IPS-NIHi7 (cell line): ENCODE data around the gene ACOX1.

Experiments used
- DNase-seq: peaks from one replicate; pipeline ENCODE4 v3.0.0; 2012; ENCODE audit warnings: mixed read lengths; ENCODE audit errors: extremely low spot score

Gene ACOX1

DNA sequence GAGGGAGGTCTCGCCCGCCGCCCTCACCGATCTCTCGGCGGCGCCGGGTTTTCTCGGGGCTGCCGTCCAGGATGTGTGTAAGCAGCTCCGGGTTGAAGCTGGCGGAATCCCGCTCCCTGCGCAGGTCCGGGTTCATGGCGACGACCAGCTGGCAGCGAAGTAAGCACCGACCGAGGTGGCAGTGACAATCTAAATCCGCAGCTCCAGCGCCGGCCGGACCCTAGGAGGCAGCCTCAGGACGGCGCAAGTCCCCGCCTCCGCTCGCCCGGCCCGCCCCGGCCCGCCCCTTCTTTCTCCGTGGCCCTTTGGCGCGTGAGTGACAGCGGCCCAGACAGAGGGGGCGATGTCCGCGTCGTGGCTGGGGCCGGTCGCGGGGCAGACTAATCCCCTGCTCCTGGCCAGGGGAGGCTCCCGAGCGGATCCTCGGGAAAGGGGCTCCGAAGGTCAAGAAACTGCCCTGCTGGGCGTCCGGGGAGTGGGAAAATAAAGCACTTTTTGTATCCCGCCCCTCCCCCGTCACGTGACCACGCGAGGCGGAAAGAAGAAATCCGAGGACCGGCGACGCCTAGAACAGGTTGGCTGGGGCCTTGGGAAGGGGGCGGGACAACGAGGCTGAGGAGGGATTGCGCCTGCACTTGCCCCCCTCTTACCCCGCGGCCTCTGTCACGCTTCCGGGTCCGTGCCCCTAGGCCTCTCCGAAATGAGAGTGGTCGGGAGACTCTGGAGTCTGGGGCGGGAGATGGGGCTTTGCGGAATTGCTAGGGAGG lies at the start of gene ACOX1, which contains the start of gene TEN1:
ACOX1 (minus strand) TSS at position 229 of the 767 bp plus-strand sequence; CDS start at position 136, 93 bp downstream.
TEN1 (plus strand) TSS at position 303 of the 767 bp plus-strand sequence. CDS start 6,953 bp downstream, outside the sequence.
- peak; percentile 92 for DNase-seq

GRCh38 chr17:76027159-76027839 lies 48.3 kb upstream of the ACOX1 start, which contains the start of gene EVPL:
EVPL (minus strand) TSS chr17:76027306; CDS start chr17:76027198, 108 bp downstream.
- no peak for DNase-seq

GRCh38 chr17:76026714-76027158 lies 47.8 kb upstream of the ACOX1 start:
- no peak for DNase-seq

DNA sequence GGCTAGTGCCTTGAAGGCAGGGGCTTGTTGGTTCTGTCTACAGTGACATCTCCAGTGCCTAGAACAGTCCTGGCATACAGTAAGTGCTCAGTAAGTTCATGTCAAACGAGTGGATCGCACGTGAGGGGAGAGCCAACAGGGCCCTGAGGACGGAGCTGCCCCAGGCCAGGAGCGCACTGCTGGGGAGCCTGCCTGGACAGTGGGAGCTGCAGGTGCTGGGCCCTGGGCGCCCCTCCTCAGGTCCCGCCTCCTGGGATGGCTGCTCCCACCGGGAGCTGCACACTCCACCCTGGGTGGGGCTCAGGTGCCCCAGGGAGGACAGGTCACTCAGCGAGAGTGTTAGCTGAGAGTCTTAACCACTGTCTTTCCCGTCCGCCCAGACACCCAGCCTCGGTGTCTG lies 46.3 kb upstream of the ACOX1 start:
- DNase-seq: no peak

- no peak for DNase-seq
These were observed 45.4 kb upstream of the ACOX1 start for GRCh38 chr17:76024353-76024752.

GRCh38 chr17:76023900-76024237 lies 44.9 kb upstream of the ACOX1 start:
- no peak for DNase-seq

DNA sequence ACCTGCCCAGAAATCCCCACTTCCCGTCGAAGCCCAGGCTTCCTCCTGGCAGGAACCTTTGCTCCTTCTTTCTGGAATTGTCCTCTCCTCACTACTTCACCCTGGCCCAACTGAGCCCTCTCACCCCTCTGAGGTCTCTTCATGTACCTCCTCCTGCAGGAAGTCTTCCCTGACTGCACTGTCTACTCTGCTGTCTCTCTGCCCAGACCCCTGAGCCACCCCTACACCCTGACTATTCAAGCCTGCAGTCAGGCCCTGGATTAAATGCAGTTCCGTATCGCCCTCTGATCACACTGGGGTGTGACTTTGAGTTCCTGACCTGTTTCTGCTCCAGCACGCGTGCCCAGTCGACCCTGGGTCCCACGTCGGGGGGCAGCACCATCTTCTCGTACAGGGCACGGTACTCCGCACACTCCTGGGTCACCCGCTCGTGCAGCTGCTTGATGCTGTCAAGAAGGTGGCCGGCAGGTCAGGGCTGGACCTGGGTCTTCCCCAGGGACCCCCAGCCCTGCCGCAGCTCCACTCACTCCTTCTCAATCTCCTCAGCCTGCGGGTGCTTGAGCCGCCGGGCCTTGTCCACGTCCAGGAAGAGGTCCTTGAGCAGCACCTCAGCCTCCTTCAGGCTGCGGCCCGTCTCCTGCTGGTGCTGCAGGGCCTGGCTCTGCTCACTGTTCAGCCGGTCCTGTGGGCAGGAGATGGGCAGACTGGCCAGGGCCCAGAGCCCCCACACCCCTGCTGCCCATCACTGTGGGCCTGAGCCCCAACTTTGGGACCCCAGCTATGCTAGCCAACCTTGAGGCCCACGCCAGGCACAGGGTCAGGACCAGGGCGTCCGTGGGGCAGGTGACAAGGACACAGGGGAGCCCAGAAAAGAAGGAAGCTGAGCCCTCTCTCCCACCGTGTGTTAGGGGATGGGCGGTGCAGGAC lies 44.3 kb upstream of the ACOX1 start:
- no peak for DNase-seq

DNA sequence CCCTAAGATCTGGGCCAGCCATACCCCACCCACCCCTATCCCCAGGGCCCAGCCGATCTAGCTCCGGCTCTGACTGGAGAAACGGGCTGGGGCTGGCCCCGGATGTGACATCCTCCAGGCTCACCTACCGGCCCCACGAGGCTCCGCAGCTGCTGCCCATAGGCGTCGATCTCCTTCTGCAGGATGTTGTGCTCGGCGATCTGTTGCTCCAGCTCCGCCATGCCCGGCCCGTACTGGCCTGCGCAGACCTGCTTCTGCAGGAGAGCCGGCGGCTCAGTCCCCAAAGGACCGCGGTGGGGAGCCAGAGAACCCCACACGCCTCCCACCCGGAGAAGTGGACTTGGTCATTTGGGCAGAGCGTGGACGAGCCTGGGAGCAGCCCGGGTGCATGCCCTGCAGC lies 43.3 kb upstream of the ACOX1 start:
- no peak for DNase-seq

DNA sequence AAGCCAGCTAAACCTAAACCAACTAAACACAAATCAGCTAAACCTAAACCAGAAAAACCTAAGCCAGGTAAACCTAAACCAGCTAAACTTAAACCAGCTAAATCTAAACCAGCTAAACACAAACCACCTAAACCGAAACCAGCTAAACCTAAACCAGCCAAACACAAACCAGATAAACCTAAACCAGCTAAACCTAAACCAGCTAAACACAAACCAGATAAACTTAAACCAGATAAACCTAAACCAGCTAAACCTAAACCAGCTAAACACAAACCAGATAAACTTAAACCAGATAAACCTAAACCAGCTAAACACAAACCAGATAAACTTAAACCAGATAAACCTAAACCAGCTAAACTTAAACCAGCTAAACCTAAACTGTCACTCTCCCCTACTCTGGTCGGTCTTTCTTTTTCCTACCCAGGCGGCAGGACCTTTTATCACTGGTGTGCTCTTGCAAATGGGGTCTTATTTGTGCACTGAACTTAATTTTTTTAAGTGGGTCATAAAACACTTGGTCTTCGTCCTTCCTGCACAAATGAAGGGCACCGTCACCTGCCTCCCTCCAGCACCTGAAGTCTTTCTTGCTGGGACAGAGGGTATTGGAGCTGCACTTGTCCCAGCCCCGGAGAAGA lies 41.0 kb upstream of the ACOX1 start:
- DNase-seq: no peak

- no peak for DNase-seq
These were observed 39.8 kb upstream of the ACOX1 start for GRCh38 chr17:76018801-76019200.

DNA sequence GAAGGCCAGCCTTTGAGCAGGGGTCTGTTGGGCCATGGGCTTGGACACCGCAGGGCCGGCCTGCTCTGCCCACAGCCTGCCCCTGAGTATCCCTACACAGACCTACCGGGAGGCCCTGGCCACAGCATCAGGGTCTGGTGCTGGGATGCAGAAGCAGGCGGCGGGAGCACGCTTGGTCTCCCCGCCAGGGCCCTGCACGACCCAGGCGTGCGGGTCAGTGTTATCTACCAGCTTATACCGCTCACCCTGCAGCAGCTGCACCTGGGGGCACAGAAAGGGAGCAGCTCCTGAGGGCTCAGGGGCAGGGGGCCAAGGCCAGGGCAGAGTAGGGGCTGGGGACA lies 39.3 kb upstream of the ACOX1 start:
- no peak for DNase-seq

- DNase-seq: no peak
These were observed 38.7 kb upstream of the ACOX1 start for GRCh38 chr17:76017481-76018339.

GRCh38 chr17:76014925-76015261 lies 35.9 kb upstream of the ACOX1 start:
- DNase-seq: no peak

DNA sequence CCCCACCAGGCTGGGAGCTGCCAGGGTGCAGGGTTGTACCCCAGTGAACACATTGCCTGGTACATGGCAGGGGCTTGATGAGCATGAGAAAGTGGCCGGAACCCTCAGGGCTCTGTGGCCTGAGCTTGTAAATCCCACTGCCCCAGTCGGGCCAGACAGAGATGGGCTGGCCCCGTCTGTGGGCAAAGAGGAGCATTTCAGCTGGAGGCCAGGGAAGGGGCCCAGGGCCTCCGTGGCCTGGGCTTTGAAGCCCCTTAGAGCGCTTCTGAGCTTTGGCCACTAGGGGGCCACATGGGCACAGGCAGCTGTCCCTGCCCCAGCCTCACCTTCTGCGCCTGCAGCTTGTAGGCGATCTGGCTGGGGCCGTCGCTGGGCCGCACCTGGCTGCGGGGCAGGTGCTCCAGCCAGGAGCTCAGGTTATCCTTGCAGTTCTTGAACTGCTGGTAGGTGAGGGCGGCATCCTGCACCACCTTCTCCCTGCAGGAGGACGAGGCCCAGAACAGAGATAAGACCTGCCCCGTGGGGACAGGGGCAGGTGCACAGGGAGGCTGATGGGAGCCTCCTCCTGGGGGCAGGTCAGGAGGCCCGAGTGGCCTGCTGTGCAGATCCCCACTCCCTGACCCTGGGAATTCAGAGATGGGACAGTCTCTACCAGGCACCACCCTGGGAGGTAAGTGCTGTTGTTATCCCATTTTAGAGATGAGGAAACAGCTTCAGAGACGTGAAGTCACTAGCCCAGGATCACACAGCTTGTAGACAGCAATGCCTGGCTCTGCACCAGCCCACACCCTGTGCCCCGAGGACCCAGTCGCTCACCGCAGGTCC lies 35.3 kb upstream of the ACOX1 start:
- DNase-seq: peak; percentile 96

GRCh38 chr17:76013377-76013932 lies 34.5 kb upstream of the ACOX1 start:
- DNase-seq: no peak

DNA sequence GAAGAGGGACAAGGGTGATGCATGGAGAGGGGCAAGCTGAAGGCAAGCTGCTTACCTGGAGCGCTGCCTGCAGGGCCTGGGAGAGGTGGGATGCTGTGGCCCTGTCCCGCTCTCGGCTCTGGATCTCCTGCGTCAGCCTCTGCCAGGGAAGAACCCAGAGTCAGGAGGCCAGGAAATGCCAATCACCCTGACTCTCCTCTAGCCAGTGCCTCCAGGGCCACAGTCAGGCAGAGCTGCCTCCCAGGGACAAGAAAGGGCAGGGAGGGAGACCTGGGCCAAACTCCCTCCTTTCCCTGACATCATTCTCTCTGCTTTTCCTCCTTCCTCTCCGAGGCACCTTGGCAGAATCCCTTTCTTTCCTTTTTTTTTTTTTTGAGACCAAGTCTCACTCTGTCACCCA lies 33.0 kb upstream of the ACOX1 start:
- DNase-seq: no peak

- no peak for DNase-seq
These were observed 31.1 kb upstream of the ACOX1 start for GRCh38 chr17:76009969-76010661.

GRCh38 chr17:76009447-76009846 lies 30.5 kb upstream of the ACOX1 start:
- DNase-seq: no peak
